ENCODE data around the gene SMC4.

- TF ChIP-seq CTCF (IDR thresholded peaks at IDR 0.05; ENCODE audit: poor library complexity) (no peak), EZH2phosphoT487 (IDR thresholded peaks at IDR 0.05; ENCODE audit: low read depth, severe bottlenecking, unreplicated experiment) (no peak), EZH2 (IDR thresholded peaks at IDR 0.05; ENCODE audit: borderline replicate concordance) (no peak)
Measured at GRCh38 chr3:160400030-160400701, 716 bp downstream of the SMC4 start.

Data from hepatocyte (in vitro differentiated cells).